Kidney (tissue), 14 donors: ENCODE data around the gene GPD1. TPM values are rescaled to one million over a fixed set of nuclear protein-coding genes. Genes with fewer than 3 reads are reported as not detected.
A peak's percentile ranks its signal among the peaks of the same experiment; 100 is the strongest.

ENCODE experiments used
- DNase-seq, 5 donors: peaks; one replicate each; pipeline ENCODE4 v3.0.0-alpha.2; 2013 to 2020
- FAIRE-seq: peaks from 2 replicates; lab custom pipeline; 2012; peaks lifted over from hg19 to GRCh38; lab: Jason Lieb, UNC
- H3K27ac ChIP-seq, 2 donors: one replicate each; pipeline ENCODE4 v1.7.0; 2013; ENCODE audit warnings: low read depth in 2 of 2, low read length in 2 of 2, inconsistent platforms in 1 of 2
- H3K27me3 ChIP-seq: one replicate; pipeline ENCODE4 v1.7.1; 2013; ENCODE audit warnings: low read length, inconsistent platforms; ENCODE audit not compliant: control insufficient read depth, insufficient read depth
- H3K36me3 ChIP-seq, 3 donors: one replicate each; pipeline versions ENCODE4 v1.7.0 to v1.7.1; 2013; ENCODE audit warnings: low read length in 3 of 3, control low read depth in 1 of 3, inconsistent platforms in 1 of 3; ENCODE audit not compliant: insufficient read depth in 3 of 3, control insufficient read depth in 2 of 3
- H3K4me1 ChIP-seq, 3 donors: one replicate each; pipeline versions ENCODE4 v1.7.0 to v1.7.1; 2013; ENCODE audit warnings: low read length in 3 of 3, inconsistent platforms in 1 of 3, low read depth in 1 of 3; ENCODE audit not compliant: control insufficient read depth in 2 of 3, insufficient read depth in 2 of 3
- H3K4me3 ChIP-seq, 3 donors: one replicate each; pipeline versions ENCODE4 v1.7.0 to v1.8.1; 2013; ENCODE audit warnings: low read length in 3 of 3, control low read depth in 1 of 3, inconsistent platforms in 1 of 3
- H3K9ac ChIP-seq, 3 donors: one replicate each; pipeline versions ENCODE4 v1.7.0 to v1.7.1; 2013; ENCODE audit warnings: low read length in 3 of 3, control low read depth in 1 of 3, inconsistent platforms in 1 of 3
- H3K9me3 ChIP-seq, 3 donors: one replicate each; pipeline versions ENCODE4 v1.7.0 to v1.7.1; 2013; ENCODE audit warnings: low read length in 3 of 3, control low read depth in 1 of 3, inconsistent platforms in 1 of 3; ENCODE audit not compliant: control insufficient read depth in 2 of 3, insufficient read depth in 1 of 3
- intact Hi-C: fragments of 100-400 bp; cut with DNase I; formaldehyde crosslinking; loops from one replicate; pipeline ENCODE4 v1.11.1; 2022
- polyA plus RNA-seq: library from polyadenylated mRNA; stranded (reverse); fragments of 350-450 nt; fragmentation: Illumina TruSeq; extraction: RNeasy Lipid Tissue Mini Kit (QIAGEN cat#74804); gene quantifications from one replicate; pipeline ENCODE4 v1.2.3, GENCODE V29; 2014; ENCODE audit warnings: low read depth, low replicate concordance; ENCODE audit not compliant: insufficient read depth
- total RNA-seq: library from RNA; stranded (reverse); fragmentation: NEBNext Ultra II Directional; extraction: Animal tissue kit (Norgen Biotek cat#: 25700); gene quantifications from one replicate; pipeline ENCODE4 v1.2.1, GENCODE V29; 2021
- TF ChIP-seq, protein P1 (sequence below): IDR thresholded peaks from 3 replicates; pipeline ENCODE4 v1.5.1; 2012; ENCODE audit warnings: mild to moderate bottlenecking, moderate library complexity, borderline replicate concordance; ENCODE audit not compliant: insufficient read depth; ENCODE audit errors: extremely low read depth
- donor health status: control.
- donor health status: control.
- donor health status: control.
- donor health status: control.
- donor health status: control.
- donor health status: DM: yes; HTN: yes; CAD: no.
- donor health status: Normal renal cell carcinoma (clear cell type).

The GPD1 gene
- total and polyA plus RNA-seq, 2 donors from 2014 or later = 15.1 to 139 TPM

DNA sequence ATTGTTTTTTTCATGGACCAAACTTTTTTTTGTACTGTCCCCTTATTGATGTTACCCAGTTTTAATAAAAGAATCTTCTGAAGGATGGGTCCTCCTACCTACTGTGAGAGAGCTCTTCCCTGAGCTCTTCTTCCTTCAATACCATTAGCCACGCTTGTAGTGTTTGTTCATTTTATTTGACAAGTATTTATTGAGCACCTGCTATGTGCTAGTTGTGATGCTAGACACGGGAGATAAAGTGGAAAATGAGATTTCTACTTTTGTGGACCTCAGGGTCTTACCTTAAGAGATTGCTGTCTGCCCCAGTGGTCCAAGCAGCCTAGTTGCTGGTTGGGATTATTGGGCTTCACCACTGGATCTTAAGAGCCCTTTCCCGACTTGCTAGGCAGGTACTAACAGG lies 3.2 kb upstream of the GPD1 start:
- H3K9ac ChIP-seq = no peak overlapping the region
- peaks cover 12 to 39% (median 29%) of the 10 kb centered on the region in 3 donors for H3K36me3 ChIP-seq
- no peaks in the 10 kb centered on the region for H3K27me3 ChIP-seq
- intact Hi-C loops = no loop called here
- TF ChIP-seq, protein P1, sequence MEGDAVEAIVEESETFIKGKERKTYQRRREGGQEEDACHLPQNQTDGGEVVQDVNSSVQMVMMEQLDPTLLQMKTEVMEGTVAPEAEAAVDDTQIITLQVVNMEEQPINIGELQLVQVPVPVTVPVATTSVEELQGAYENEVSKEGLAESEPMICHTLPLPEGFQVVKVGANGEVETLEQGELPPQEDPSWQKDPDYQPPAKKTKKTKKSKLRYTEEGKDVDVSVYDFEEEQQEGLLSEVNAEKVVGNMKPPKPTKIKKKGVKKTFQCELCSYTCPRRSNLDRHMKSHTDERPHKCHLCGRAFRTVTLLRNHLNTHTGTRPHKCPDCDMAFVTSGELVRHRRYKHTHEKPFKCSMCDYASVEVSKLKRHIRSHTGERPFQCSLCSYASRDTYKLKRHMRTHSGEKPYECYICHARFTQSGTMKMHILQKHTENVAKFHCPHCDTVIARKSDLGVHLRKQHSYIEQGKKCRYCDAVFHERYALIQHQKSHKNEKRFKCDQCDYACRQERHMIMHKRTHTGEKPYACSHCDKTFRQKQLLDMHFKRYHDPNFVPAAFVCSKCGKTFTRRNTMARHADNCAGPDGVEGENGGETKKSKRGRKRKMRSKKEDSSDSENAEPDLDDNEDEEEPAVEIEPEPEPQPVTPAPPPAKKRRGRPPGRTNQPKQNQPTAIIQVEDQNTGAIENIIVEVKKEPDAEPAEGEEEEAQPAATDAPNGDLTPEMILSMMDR = no peak
- no peak for FAIRE-seq
- H3K9me3 ChIP-seq = no peaks in the 10 kb centered on the region
- no peak for DNase-seq
- H3K4me3 ChIP-seq = no peak overlapping the region
- H3K27ac ChIP-seq = no peak overlapping the region
- H3K4me1 ChIP-seq = peaks cover 0 to 16% (median 7%) of the 10 kb centered on the region in 3 donors

DNA sequence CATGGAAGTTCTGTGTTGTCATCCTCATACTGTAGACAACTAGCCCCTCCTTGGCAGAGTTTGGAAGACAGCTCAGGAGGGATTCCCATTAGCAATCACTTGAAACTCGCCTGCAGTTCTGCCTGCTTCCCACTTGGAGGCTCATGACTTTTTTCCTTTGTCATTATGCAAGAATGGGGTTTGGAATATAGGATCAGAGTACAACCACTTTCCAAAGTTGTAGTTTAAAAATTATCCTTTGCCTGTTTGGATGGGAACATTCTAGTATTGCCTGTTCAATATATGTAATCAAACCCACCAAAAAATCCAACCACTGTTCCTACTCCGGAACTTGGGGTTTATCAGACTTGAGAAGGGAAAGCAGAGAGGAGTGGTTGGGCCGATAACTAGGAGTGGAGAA lies 2.1 kb upstream of the GPD1 start:
- Histone ChIP-seq H3K4me3 (no peak overlapping the region), H3K36me3 (peaks cover 6 to 28% (median 20%) of the 10 kb centered on the region in 3 donors), H3K27ac (peak overlapping the region in 1 of 2 donors; percentile 41), H3K9ac (no peak overlapping the region), H3K4me1 (peaks cover 0 to 16% (median 7%) of the 10 kb centered on the region in 3 donors), H3K9me3 (no peaks in the 10 kb centered on the region), H3K27me3 (no peaks in the 10 kb centered on the region)
- intact Hi-C loops = no loop called here
- no peak for FAIRE-seq
- TF ChIP-seq, protein P1 = peak; percentile 32
- DNase-seq = peak in 2 of 5 donors; percentile 39 to 55

DNA sequence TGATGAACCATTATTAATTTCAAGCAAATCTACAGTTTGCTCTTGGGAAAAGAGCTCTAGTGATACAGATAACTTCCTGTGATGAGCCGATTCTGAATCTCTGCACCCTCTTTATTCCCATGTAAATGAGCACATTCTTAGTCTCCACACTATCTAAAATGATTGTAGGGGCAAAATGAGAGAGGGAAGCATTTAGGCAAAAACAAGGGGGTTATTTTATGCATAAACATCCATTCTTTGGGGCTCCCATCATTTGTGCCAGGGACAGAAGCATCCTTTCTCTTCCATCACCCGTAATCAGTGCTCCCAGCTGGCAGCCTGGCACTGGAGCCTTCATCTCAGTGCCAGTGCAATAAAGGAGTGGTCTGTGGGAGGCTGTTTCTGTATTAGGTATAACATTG lies 1.7 kb upstream of the GPD1 start:
- DNase-seq = no peak
- Histone ChIP-seq H3K27me3 (no peaks in the 10 kb centered on the region), H3K4me1 (peaks cover 0 to 16% (median 11%) of the 10 kb centered on the region in 3 donors), H3K27ac (peak overlapping the region; percentile 41 to 81), H3K9ac (peak overlapping the region in 1 of 3 donors; percentile 30), H3K9me3 (no peaks in the 10 kb centered on the region), H3K36me3 (peaks cover 4 to 24% (median 16%) of the 10 kb centered on the region in 3 donors), H3K4me3 (no peak overlapping the region)
- intact Hi-C loops = no loop called here
- TF ChIP-seq, protein P1 = no peak
- FAIRE-seq = no peak
